ENCODE data around the gene CADM1.

DNA sequence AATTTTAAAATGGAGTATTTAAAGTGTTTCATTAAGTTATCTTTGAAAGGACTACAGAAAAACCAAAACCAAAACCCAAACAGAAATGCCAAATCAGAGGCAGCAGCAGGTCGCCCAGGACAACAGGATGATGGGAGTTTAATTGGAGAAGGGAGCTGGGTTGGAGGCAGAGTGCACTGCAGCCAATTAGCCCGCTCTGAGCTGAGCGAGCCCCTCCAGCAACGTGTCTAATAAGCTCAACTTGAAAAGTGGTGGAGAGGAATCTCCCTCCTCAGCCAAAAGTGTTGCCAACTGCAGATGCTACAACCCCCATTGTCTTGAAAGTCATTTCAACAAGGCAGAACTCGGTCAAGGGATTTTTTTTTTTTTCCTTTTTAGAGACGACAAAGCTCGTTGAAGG, 323.9 kb downstream of the CADM1 start:
- TF ChIP-seq CTCF (IDR thresholded peaks at IDR 0.05; ENCODE audit: low read length) (no peak), EZH2phosphoT487 (IDR thresholded peaks at IDR 0.05; ENCODE audit: low read length) (no peak)
